GM12892 (cell line): ENCODE measurements around the gene LMCD1.

ENCODE experiments used
- POLR2A ChIP-seq: IDR thresholded peaks from 2 replicates; pipeline ENCODE4 v1.6.1; 2011; ENCODE audit warnings: low read depth, low read length, control low read depth
- TAF1 ChIP-seq: IDR thresholded peaks from 2 replicates; pipeline ENCODE4 v1.6.1; 2011; ENCODE audit warnings: low read depth, mild to moderate bottlenecking, control low read depth, low read length, borderline replicate concordance

- no peak for TF ChIP-seq POLR2A
- TF ChIP-seq TAF1, result no peak
These were observed 66.4 kb downstream of the LMCD1 start for GRCh38 chr3:8567784-8568575.
